HEK293 (cell line): Measurements from ENCODE around the gene GLT8D2.

Experiments
- CTCF ChIP-seq: fragments of 450-650 bp; formaldehyde crosslinking; IDR thresholded peaks from 2 replicates; pipeline ENCODE4 v1.5.1; 2016; ENCODE audit warnings: missing biosample characterization, missing genetic modification characterization
- KLF16 ChIP-seq: fragments of 450-650 bp; formaldehyde crosslinking; IDR thresholded peaks from 2 replicates; pipeline ENCODE4 v1.5.1; 2017; ENCODE audit warnings: missing biosample characterization, missing genetic modification characterization
- PATZ1 ChIP-seq: fragments of 450-650 bp; formaldehyde crosslinking; IDR thresholded peaks from 2 replicates; pipeline ENCODE4 v1.5.1; 2016; ENCODE audit warnings: missing biosample characterization, missing genetic modification characterization
- ZFP3 ChIP-seq: fragments of 450-650 bp; formaldehyde crosslinking; IDR thresholded peaks from 2 replicates; pipeline ENCODE4 v1.5.1; 2016; ENCODE audit warnings: low read depth, missing biosample characterization, missing genetic modification characterization
- ZNF174 ChIP-seq: fragments of 450-650 bp; formaldehyde crosslinking; IDR thresholded peaks from 2 replicates; pipeline ENCODE4 v1.5.0; 2017; ENCODE audit warnings: missing biosample characterization, mild to moderate bottlenecking, missing genetic modification characterization
- ZNF23 ChIP-seq: fragments of 450-650 bp; formaldehyde crosslinking; IDR thresholded peaks from 2 replicates; pipeline ENCODE4 v1.5.1; 2016; ENCODE audit warnings: missing biosample characterization, missing genetic modification characterization, borderline replicate concordance
- ZNF280D ChIP-seq: fragments of 450-650 bp; formaldehyde crosslinking; IDR thresholded peaks from 2 replicates; pipeline ENCODE4 v1.5.1; 2016; ENCODE audit warnings: missing biosample characterization, missing genetic modification characterization
- ZNF341 ChIP-seq: fragments of 450-650 bp; formaldehyde crosslinking; IDR thresholded peaks from 2 replicates; pipeline ENCODE4; 2016; ENCODE audit warnings: low read depth, missing biosample characterization, missing genetic modification characterization
- ZNF37A ChIP-seq: fragments of 450-650 bp; IDR thresholded peaks from 2 replicates; pipeline ENCODE4 v1.5.1; 2018; ENCODE audit warnings: missing biosample characterization, missing genetic modification characterization
- ZNF658 ChIP-seq: fragments of 450-650 bp; formaldehyde crosslinking; IDR thresholded peaks from 2 replicates; pipeline ENCODE4; 2016; ENCODE audit warnings: missing biosample characterization, missing genetic modification characterization
- TF ChIP-seq, protein P1 (sequence below): fragments of 450-650 bp; formaldehyde crosslinking; IDR thresholded peaks from 2 replicates; pipeline ENCODE4 v1.5.1; 2016; ENCODE audit warnings: missing biosample characterization, missing genetic modification characterization

DNA sequence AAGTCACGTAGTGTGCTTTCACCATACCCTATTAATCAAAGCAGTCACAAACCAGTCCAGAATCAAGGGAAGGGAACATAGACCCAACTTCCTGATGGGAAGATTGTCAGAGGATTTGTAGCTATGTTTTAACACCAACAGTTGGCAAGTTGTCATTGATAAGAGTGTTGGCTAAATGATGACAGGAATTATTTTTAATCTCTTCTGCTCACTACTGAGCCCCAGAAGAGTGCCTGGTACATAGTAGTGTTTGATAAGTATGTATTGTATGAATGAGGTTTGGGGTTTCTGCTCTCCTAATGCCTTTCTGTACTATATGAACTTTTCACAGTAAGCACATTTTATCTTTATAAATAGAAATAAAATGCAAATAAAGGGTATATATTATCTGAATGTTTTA is 29.0 kb upstream of the GLT8D2 start:
- no peak for TF ChIP-seq ZFP3 (tag by site-specific recombination)
- TF ChIP-seq KLF16 (tag by site-specific recombination): no peak
- no peak for TF ChIP-seq ZNF37A (tag by site-specific recombination)
- no peak for TF ChIP-seq CTCF (tag by site-specific recombination)
- no peak for TF ChIP-seq ZNF23 (tag by site-specific recombination)
- TF ChIP-seq, protein P1, sequence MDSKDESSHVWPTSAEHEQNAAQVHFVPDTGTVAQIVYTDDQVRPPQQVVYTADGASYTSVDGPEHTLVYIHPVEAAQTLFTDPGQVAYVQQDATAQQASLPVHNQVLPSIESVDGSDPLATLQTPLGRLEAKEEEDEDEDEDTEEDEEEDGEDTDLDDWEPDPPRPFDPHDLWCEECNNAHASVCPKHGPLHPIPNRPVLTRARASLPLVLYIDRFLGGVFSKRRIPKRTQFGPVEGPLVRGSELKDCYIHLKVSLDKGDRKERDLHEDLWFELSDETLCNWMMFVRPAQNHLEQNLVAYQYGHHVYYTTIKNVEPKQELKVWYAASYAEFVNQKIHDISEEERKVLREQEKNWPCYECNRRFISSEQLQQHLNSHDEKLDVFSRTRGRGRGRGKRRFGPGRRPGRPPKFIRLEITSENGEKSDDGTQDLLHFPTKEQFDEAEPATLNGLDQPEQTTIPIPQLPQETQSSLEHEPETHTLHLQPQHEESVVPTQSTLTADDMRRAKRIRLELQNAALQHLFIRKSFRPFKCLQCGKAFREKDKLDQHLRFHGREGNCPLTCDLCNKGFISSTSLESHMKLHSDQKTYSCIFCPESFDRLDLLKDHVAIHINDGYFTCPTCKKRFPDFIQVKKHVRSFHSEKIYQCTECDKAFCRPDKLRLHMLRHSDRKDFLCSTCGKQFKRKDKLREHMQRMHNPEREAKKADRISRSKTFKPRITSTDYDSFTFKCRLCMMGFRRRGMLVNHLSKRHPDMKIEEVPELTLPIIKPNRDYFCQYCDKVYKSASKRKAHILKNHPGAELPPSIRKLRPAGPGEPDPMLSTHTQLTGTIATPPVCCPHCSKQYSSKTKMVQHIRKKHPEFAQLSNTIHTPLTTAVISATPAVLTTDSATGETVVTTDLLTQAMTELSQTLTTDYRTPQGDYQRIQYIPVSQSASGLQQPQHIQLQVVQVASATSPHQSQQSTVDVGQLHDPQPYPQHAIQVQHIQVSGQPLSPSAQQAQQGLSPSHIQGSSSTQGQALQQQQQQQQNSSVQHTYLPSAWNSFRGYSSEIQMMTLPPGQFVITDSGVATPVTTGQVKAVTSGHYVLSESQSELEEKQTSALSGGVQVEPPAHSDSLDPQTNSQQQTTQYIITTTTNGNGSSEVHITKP (tag by site-specific recombination): no peak
- TF ChIP-seq ZNF174 (tag by site-specific recombination): no peak
- TF ChIP-seq ZNF341 (tag by site-specific recombination): no peak
- no peak for TF ChIP-seq PATZ1 (tag by site-specific recombination)
- TF ChIP-seq ZNF280D (tag by site-specific recombination): no peak
- TF ChIP-seq ZNF658 (tag by site-specific recombination): no peak
